IPS DF 4.7 (cell line): Measurements from ENCODE around the gene KRTAP9-3.
"Not testable (repeated sequence)": the region's sequence is repeated elsewhere in the genome, so short reads cannot be mapped to it uniquely, and the experiment has no call there.

Source experiments
- DNase-seq: peaks from one replicate; pipeline ENCODE4 v3.0.0-alpha.2; 2013; ENCODE audit warnings: low spot score; ENCODE audit errors: extremely low read depth

Gene KRTAP9-3

DNA sequence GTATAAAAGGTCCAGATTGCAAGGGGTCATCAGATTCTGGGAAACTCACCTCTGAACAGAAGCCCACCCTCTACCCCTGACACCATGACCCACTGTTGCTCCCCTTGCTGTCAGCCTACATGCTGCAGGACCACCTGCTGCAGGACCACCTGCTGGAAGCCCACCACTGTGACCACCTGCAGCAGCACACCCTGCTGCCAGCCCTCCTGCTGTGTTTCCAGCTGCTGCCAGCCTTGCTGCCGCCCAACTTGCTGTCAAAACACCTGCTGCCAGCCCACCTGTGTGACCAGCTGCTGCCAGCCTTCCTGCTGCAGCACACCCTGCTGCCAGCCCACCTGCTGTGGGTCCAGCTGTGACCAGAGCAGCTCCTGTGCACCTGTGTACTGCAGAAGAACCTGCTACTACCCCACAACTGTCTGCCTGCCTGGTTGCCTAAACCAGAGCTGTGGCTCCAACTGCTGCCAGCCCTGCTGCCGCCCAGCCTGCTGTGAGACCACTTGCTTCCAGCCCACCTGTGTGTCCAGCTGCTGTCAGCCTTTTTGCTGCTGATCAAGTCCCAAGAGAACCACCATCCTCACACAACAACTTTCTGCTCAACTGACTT, 17.5 kb downstream of the KRTAP9-3 start, which contains the start of gene KRTAP9-4:
Gene KRTAP9-4, plus strand, starts transcription at position 51 of the 604 bp plus-strand sequence. Its CDS starts 34 bp downstream, at position 85.
- not testable (repeated sequence) for DNase-seq

- no peak for DNase-seq
Observed at GRCh38 chr17:41251261-41251660, 19.0 kb downstream of the KRTAP9-3 start.

- DNase-seq: no peak
Observed at GRCh38 chr17:41254861-41255260, 22.6 kb downstream of the KRTAP9-3 start.

DNA sequence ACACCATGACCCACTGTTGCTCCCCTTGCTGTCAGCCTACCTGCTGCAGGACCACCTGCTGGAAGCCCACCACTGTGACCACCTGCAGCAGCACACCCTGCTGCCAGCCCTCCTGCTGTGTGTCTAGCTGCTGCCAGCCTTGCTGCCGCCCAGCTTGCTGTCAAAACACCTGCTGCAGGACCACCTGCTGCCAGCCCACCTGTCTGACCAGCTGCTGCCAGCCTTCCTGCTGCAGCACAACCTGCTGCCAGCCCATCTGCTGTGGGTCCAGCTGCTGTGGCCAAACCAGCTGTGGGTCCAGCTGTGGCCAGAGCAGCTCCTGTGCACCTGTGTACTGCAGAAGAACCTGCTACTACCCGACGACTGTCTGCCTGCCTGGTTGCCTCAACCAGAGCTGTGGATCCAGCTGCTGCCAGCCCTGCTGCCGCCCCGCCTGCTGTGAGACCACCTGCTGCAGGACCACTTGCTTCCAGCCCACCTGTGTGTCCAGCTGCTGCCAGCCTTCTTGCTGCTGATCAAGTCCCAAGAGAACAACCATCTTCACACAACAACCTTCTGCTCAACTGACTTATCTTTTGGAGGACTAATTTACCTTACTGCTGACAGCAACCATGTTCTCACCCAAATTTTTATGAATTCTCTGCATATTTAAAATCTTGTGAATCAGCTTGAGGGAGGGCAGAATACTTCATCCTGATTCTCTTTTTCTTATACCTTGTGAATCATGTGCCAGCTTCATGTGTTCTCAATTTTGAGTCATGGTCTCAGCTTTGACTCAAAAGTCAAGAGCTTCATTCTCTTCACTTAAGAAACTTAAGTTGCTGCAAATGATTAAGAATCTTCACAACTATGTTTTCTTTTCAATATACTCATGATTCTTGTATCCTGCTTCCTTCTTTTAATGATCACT, 23.4 kb downstream of the KRTAP9-3 start, which contains the start of gene KRTAP9-9:
Gene KRTAP9-9, plus strand, starts transcription at position 4 of the 910 bp plus-strand sequence.
- DNase-seq: not testable (repeated sequence)

GRCh38 chr17:41256291-41256685, 24.0 kb downstream of the KRTAP9-3 start:
- no peak for DNase-seq

DNA sequence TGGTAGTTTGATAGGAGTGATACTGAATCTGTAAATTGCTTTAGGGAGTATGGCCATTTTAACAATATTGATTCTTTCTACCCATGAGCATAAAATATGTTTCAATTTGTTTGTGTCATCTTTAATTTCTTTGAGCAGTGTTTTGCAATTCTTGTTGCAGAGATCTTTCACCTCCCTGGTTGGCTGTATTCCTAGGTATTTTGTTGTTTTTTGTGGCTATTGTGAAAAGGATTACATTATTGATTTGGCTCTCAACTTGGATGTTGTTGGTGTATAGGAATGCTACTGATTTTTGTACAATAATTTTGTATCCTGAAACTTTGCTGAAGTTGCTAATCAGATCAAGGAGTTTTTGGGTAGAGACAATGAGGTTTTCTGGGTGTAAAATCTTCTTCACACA, 26.2 kb downstream of the KRTAP9-3 start:
- DNase-seq: no peak

DNA sequence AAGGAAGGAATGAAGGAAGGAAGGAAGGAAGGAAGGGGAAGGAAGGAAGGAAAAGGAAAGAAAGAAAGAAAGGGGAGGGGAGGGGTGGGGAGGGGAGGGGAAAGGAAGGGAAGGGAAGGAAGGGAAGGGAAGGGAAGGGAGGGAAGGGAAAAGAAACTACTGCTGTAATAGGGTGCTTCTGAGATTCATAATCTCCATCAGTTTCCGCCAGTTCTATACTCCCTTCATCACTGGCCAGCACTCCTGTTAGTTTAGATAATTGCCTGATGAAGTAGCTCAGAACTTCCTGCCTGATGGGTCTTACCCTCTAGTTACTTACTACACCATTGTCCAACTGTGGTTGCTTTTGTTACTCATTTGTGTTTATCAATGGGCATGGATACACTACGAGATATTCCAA, 31.0 kb downstream of the KRTAP9-3 start:
- no peak for DNase-seq

DNA sequence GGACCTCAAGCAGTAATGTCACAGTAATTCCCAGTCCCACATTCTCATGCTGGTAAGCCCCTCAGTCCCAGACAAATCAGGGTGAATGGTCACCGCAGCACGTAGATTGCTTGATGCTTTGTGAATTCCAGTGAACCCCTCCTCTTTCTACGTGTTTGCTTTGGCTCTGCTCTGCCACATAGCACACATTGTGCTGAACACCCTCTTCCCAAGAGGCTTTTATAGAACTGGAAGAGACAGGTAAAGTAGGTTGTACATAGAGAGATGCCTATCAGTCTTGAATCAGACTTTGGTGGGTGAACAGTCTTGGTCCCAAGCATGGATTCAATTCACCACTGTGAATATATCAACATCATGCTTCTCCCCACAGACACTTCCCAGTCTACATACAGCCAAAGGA, 32.4 kb downstream of the KRTAP9-3 start:
- no peak for DNase-seq

DNA sequence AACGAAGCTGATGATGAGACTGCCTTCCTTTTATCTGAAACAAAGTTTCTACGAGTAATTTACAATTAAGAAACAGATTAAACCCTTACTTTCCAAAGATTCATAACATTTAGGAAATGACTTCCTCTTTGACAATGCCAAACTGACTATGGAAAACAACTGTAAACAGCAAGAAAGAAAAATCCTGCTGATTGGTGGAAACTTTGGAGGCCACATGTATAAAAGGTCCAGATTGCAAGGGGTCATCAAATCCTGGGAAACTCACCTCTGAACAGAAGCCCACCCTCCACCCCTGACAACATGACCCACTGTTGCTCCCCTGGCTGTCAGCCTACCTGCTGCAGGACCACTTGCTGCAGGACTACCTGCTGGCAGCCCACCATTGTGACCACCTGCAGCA, 32.8 kb downstream of the KRTAP9-3 start, which contains the start of gene KRTAP9-6:
Gene KRTAP9-6, plus strand, starts transcription at position 301 of the 400 bp plus-strand sequence. Its CDS starts 0 bp downstream, at position 301.
- DNase-seq: no peak

- no peak for DNase-seq
Observed at GRCh38 chr17:41267711-41268110, 35.5 kb downstream of the KRTAP9-3 start.

- DNase-seq: not testable (repeated sequence)
Observed at GRCh38 chr17:41271323-41271722, 39.1 kb downstream of the KRTAP9-3 start.

GRCh38 chr17:41271858-41272257, 39.6 kb downstream of the KRTAP9-3 start:
- DNase-seq: no peak

DNA sequence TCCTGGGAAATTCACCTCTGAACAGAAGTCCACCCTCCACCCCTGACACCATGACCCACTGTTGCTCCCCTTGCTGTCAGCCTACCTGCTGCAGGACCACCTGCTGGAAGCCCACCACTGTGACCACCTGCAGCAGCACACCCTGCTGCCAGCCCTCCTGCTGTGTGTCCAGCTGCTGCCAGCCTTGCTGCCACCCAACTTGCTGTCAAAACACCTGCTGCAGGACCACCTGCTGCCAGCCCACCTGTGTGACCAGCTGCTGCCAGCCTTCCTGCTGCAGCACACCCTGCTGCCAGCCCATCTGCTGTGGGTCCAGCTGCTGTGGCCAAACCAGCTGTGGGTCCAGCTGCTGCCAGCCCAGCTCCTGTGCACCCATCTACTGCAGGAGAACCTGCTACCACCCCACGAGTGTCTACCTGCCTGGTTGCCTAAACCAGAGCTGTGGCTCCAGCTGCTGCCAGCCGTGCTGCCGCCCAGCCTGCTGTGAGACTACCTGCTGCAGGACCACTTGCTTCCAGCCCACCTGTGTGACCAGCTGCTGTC, 43.5 kb downstream of the KRTAP9-3 start, which contains the start of gene KRTAP9-7:
Gene KRTAP9-7, plus strand, starts transcription at position 51 of the 543 bp plus-strand sequence. Its CDS starts 0 bp downstream, at position 51.
- not testable (repeated sequence) for DNase-seq

DNA sequence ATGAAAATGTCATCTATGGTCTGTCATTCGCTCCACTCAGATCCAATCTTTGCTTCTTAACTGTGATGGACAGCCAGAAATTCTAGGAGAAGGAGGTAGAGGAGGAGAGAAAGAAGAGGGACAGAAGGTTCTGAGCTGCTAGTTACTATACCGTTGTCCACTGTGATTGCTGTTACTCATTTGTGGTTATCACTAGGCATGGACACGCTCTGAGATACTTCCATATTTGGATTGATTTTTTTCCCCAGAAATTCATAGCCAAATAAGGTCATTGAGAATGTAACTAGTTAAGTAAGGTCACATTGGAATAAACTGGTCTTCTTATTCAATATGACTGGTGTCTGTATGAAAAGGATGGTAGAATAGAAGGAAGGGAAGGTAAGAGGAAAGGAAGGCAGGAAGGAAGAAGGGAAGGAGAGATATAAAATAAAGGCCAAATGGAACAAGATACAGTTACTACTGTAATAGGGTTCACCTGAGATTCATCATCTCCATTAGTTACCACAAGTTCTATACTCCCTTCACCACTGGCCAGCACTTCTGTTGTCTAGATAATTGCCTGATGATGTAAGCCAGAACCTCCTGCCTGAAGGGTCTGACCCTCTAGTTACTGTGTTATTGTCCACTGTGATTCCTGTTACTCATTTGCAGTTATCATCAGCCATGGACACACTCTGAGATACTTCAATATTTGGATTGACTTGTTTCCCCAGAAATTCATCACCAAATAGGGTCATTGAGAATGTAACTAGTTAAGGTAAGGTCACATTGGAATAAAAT, 46.1 kb downstream of the KRTAP9-3 start:
- DNase-seq: no peak
